Smooth muscle cell (in vitro differentiated cells): ENCODE measurements around the gene PMFBP1. TPM values are rescaled to one million over a fixed set of nuclear protein-coding genes. Genes with fewer than 3 reads are reported as not detected.

Experiments used
- DNase-seq: peaks from one replicate; lab custom pipeline; 2025; ENCODE audit not compliant: unreplicated experiment; lab: John Stamatoyannopoulos, UW
- H2AFZ ChIP-seq: fragments of 200-600 bp; sonication (generic); 2 replicates; pipeline ENCODE4 v1.6.0; 2016; ENCODE audit warnings: antibody characterized with exemption, low read depth, mild to moderate bottlenecking
- H3F3A ChIP-seq: fragments of 200-600 bp; sonication (generic); 2 replicates; pipeline ENCODE4 v1.6.0; 2017; ENCODE audit warnings: antibody characterized with exemption, low read depth
- H3K27ac ChIP-seq: fragments of 200-600 bp; sonication (generic); 2 replicates; pipeline ENCODE4 v1.5.1; 2016; ENCODE audit warnings: low read depth, mild to moderate bottlenecking
- H3K27me3 ChIP-seq: fragments of 200-600 bp; sonication (generic); 2 replicates; pipeline ENCODE4 v1.6.1; 2016; ENCODE audit warnings: low read depth, mild to moderate bottlenecking
- H3K36me3 ChIP-seq: fragments of 200-600 bp; sonication (generic); 2 replicates; pipeline ENCODE4 v1.5.1; 2016; ENCODE audit warnings: low read depth
- H3K4me1 ChIP-seq: fragments of 200-600 bp; sonication (generic); 2 replicates; pipeline ENCODE4 v1.5.1; 2016; ENCODE audit warnings: low read depth
- H3K4me2 ChIP-seq: fragments of 200-600 bp; sonication (generic); 2 replicates; pipeline ENCODE4 v1.6.0; 2016; ENCODE audit warnings: mild to moderate bottlenecking
- H3K4me3 ChIP-seq: fragments of 200-600 bp; sonication (generic); 2 replicates; pipeline ENCODE4 v1.5.1; 2016; ENCODE audit warnings: mild to moderate bottlenecking
- H3K79me2 ChIP-seq: fragments of 200-600 bp; sonication (generic); 2 replicates; pipeline ENCODE4 v1.6.0; 2016; ENCODE audit warnings: low read depth, mild to moderate bottlenecking
- H3K9ac ChIP-seq: fragments of 200-600 bp; sonication (generic); 2 replicates; pipeline ENCODE4 v1.6.0; 2016; ENCODE audit warnings: low read depth
- H3K9me3 ChIP-seq: fragments of 200-600 bp; sonication (generic); replicated peaks from 2 replicates; pipeline ENCODE4 v1.5.1; 2016; ENCODE audit warnings: low read depth
- H4K20me1 ChIP-seq: fragments of 200-600 bp; sonication (generic); 2 replicates; pipeline ENCODE4 v1.6.0; 2016; ENCODE audit warnings: low read depth
- WGBS: methylation state at CpG from one replicate; pipeline ENCODE4 v1.1.7; 2016; ENCODE audit warnings: low lambda C conversion rate; 5-methylcytosine and 5-hydroxymethylcytosine counted together
- polyA plus RNA-seq: library from polyadenylated mRNA; unstranded; fragments of >200 nt; fragmentation: Nextera tagmentation; extraction: Ambion mirVana; gene quantifications from 2 replicates; pipeline ENCODE4 v1.2.1, GENCODE V29; 2016
- total RNA-seq: library from RNA; depleted of rRNA; stranded (reverse); fragments of >200 nt; gene quantifications from 2 replicates; pipeline ENCODE4 v1.2.3, GENCODE V29; 2014
- TF ChIP-seq, protein P1 (sequence below): fragments of 200-600 bp; sonication (generic); IDR thresholded peaks from 2 replicates; pipeline ENCODE4 v1.5.1; 2017; ENCODE audit warnings: borderline replicate concordance, mild to moderate bottlenecking, antibody characterized with exemption; ENCODE audit not compliant: insufficient read depth, poor library complexity, severe bottlenecking

The PMFBP1 gene
- total and polyA plus RNA-seq, 2 experiments from 2014 or later: 0.31 to 0.80 TPM

DNA sequence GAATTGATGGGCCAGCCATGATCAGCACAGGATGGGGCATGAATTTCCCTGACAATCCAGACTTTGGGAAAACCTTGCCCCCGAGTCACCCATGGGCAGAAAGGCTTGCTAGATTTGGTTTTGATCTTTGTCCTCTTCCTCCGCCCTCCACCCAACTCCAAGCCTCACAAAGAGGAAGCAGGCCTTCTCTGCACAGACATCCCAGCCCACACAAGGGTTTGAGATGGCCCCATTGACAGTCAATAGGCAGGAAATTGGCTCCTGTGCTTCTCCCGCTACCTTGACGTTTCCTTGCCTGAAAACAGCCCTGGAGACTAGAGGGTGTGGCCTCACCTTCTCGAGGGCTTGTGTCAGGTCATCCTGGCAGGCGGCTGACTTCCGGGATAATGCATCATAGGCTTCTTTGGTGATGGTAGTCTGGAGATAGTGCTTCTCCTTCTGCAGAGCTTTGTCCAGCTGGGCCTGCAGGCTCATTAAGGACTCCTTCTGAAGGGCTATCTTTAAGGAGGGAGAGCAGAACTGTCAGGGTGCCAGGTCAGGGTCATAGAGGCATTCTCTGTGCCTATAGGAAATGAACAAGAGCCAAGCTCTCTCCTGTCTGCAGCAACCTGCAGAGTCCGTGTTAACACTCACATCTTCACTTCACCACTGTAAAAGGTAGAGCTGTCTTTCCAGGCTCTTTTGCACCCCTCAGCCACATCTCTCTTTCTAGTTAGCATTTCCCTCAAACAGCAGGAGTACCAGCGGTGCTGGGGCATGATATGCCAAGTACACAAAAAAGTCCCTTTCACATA lies 46.1 kb downstream of the PMFBP1 start:
- Histone ChIP-seq H4K20me1 (no peaks in the 10 kb centered on the region), H2AFZ (no peak overlapping the region), H3K4me1 (peaks cover 5% of the 10 kb centered on the region), H3K9ac (no peak overlapping the region), H3K4me3 (no peak overlapping the region), H3K36me3 (no peaks in the 10 kb centered on the region), H3F3A (no peaks in the 10 kb centered on the region), H3K27me3 (no peaks in the 10 kb centered on the region), H3K9me3 (no peaks in the 10 kb centered on the region), H3K79me2 (no peaks in the 10 kb centered on the region), H3K4me2 (no peak overlapping the region), H3K27ac (no peak overlapping the region)
- DNase-seq: no peak
- WGBS: 89% methylated on average over 9 of the region's 9 CpGs
- TF ChIP-seq, protein P1, sequence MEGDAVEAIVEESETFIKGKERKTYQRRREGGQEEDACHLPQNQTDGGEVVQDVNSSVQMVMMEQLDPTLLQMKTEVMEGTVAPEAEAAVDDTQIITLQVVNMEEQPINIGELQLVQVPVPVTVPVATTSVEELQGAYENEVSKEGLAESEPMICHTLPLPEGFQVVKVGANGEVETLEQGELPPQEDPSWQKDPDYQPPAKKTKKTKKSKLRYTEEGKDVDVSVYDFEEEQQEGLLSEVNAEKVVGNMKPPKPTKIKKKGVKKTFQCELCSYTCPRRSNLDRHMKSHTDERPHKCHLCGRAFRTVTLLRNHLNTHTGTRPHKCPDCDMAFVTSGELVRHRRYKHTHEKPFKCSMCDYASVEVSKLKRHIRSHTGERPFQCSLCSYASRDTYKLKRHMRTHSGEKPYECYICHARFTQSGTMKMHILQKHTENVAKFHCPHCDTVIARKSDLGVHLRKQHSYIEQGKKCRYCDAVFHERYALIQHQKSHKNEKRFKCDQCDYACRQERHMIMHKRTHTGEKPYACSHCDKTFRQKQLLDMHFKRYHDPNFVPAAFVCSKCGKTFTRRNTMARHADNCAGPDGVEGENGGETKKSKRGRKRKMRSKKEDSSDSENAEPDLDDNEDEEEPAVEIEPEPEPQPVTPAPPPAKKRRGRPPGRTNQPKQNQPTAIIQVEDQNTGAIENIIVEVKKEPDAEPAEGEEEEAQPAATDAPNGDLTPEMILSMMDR: no peak

GRCh38 chr16:72124761-72125634 lies 47.0 kb downstream of the PMFBP1 start:
- Histone ChIP-seq H3K36me3 (no peaks in the 10 kb centered on the region), H4K20me1 (no peaks in the 10 kb centered on the region), H3K4me2 (no peak overlapping the region), H3K4me3 (no peak overlapping the region), H3K79me2 (no peaks in the 10 kb centered on the region), H3F3A (no peaks in the 10 kb centered on the region), H3K27me3 (no peaks in the 10 kb centered on the region), H3K27ac (no peak overlapping the region), H3K4me1 (peaks cover 5% of the 10 kb centered on the region), H3K9me3 (no peaks in the 10 kb centered on the region), H3K9ac (no peak overlapping the region), H2AFZ (no peak overlapping the region)
- 49% methylated on average over 13 of the region's 13 CpGs for WGBS
- TF ChIP-seq, protein P1: peak; percentile 82
- peak; percentile 16 for DNase-seq

- Histone ChIP-seq H3K9ac (no peak overlapping the region), H3K79me2 (no peaks in the 10 kb centered on the region), H3K4me3 (no peak overlapping the region), H2AFZ (no peak overlapping the region), H3K27ac (no peak overlapping the region), H3K4me2 (no peak overlapping the region), H4K20me1 (no peaks in the 10 kb centered on the region), H3K36me3 (no peaks in the 10 kb centered on the region), H3F3A (no peaks in the 10 kb centered on the region), H3K9me3 (no peaks in the 10 kb centered on the region), H3K27me3 (no peaks in the 10 kb centered on the region), H3K4me1 (peaks cover 5% of the 10 kb centered on the region)
- 94% methylated on average over 3 of the region's 3 CpGs for WGBS
- no peak for DNase-seq
- TF ChIP-seq, protein P1: no peak
Observed at GRCh38 chr16:72124148-72124547, 47.8 kb downstream of the PMFBP1 start.
